Stimulated activated CD4-positive, alpha-beta T cell treated with anti-CD3 and anti-CD28 coated beads, Interleukin-15, amount 100 ng/mL, for 48 hours (primary cell): Measurements from ENCODE around the gene CACNA1H.

Experiments used
- DNase-seq, 2 donors: peaks; one replicate each; pipeline ENCODE4 v3.0.0-alpha.2; 2020; ENCODE audit warnings: low read depth in 2 of 2

The CACNA1H gene

DNA sequence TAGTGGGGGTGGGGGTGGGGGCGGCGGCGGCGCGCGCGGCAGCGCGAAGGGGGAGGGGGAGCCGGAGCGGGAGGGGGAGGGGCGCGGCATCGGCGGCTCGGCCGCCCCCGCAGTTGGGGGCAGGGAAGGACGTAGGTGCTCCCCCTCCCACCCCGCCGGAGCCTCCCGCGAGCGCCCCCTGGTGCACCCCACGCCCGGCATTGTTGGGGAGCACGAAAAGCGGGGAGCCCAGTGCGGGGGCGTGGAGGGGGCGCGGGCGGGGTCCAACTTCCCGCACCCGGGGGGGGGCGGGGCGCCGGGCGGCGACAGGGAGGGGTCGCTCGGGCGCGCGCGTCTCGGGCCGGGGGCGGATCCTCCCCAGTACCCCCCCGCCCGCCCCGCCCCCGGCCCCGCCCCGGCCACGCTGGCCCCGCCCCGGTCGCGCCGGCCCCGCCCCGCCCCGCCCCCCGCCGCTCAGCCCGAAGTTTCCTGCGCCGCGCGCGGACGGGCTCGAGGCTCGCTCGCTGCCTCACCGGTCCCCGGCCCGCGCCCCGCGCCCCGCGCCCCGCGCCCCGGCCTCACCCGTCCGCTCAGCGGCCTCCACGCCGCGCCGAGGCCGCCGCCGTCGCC is at the start of gene CACNA1H:
Gene CACNA1H, plus strand, starts transcription at position 456 of the 609 bp plus-strand sequence. CDS start 632 bp downstream, outside the sequence.
- DNase-seq: peak; percentile 13 to 33

GRCh38 chr16:1103636-1103980 is 49.3 kb upstream of the CACNA1H start:
- no peak for DNase-seq

DNA sequence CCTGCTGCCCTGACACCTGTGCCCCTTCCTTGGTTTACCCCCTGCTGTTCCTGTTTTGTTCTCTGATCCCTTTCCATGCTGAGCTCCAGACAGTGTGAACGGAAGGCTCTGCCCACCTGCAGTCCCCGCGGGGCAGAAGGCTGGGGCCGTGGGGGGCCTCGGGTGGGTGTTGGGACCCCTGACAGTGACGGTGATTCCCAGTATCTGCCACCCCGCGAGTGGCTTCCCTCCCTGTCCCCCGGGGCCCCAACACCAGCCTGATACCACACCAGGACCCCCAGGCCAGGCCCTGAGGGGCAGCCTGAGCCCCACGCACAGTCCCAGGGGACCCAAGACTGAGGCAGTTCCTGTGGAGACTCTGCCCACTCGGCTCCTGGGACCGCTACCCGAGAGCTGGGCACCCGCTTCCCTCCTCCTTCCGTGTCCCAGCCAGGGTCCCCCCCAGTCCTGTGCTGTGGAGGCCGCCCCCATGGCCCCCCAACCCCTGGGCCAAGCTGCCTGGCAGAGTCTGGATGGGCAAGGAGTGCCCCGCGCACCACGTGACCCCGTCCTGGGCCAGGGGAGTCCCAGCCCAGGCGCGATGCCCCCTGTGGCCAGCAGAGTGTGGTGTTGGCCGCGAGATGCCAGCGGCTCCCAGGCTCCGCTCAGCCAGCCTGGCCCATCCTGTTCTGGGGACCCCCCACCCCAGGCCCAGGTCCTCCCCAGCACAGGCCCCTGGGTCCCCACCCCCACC is 46.9 kb upstream of the CACNA1H start:
- DNase-seq: peak; percentile 21 to 41

DNA sequence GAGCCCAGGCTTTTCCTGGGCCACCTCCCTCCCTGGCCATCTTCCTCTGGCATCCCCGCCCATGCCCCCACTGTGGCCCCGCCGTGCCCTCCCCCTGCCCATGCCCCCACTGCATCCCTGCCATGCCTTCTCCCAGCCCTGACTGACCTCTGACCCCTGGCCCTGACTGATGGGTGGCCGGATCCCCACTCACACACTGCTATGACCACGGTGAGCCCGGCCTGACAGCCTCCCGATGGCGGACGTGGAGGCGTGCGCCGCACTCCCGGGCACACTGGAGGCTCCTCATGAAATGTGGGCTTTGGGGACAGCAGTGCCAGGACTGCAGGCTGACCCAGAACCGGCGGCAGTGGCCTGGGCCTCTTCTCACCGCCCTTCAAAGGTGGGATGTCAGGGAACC is 46.2 kb upstream of the CACNA1H start:
- DNase-seq: no peak

DNA sequence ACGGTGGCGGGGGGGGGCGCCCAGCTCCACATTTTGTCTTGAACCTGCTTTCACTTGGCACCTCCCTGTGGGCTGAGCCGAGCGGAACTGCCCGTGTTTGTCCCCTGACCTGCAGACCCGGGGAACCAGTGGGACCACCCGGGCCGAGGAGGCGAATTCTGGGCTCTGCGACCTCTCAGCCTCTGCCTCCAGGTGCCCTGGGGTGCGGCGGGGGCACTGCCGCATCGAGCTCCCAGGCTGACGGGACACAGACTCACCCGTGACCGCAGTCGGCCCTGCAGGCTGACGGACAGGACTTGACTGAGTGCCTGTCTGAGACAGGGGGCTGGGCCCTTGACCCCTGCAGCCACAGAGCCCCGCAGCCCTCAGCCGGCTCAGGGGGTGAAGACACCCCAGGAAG is 45.8 kb upstream of the CACNA1H start:
- no peak for DNase-seq

DNA sequence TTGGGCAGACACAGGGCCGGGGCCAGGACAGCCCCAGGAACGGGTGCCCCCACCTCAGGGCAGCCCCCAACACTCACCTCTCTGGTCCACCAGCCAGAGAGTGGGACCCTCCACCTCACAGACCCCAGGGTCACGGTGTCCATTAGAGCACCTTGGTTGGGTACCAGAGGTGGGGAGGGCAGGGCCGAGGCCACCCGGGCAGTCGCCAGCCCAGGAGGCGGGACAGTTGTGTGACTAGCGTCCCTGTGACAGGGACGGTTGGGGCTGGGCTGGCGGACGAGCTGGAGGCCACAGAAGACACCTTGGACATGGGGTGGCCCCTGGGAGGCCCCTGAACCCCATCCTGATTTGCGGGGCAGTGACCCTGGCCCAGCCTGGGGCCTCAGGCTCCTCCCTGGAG is 45.2 kb upstream of the CACNA1H start:
- no peak for DNase-seq

GRCh38 chr16:1108299-1109252 is 44.3 kb upstream of the CACNA1H start:
- no peak for DNase-seq

DNA sequence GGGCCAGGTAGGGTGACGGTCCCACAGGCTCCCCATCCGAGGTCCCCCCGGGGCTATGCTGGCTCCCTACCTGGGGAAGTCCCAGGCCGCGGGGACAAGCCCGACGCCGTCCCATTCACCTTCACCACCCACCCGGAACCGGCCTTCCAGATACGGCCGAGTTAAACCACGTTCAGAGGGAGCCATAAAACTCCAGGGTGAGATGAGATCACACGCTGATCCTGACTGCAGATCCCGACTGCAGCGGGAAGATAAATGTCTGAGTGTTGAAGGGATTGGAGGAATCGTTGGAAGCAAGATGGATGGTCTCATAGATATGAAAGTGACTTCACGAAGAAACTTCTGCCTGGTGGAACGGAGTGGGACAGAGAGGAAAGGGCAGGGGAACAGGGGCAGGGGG is 43.3 kb upstream of the CACNA1H start:
- DNase-seq: no peak

GRCh38 chr16:1112506-1113184 is 40.3 kb upstream of the CACNA1H start:
- DNase-seq: no peak

- no peak for DNase-seq
Observed at GRCh38 chr16:1113489-1113888, 39.4 kb upstream of the CACNA1H start.

GRCh38 chr16:1113889-1114526 is 38.9 kb upstream of the CACNA1H start:
- DNase-seq: no peak

GRCh38 chr16:1116693-1117077 is 36.2 kb upstream of the CACNA1H start:
- no peak for DNase-seq

- no peak for DNase-seq
Observed at GRCh38 chr16:1117176-1117900, 35.6 kb upstream of the CACNA1H start.

- DNase-seq: no peak
Observed at GRCh38 chr16:1117926-1118325, 35.0 kb upstream of the CACNA1H start.

DNA sequence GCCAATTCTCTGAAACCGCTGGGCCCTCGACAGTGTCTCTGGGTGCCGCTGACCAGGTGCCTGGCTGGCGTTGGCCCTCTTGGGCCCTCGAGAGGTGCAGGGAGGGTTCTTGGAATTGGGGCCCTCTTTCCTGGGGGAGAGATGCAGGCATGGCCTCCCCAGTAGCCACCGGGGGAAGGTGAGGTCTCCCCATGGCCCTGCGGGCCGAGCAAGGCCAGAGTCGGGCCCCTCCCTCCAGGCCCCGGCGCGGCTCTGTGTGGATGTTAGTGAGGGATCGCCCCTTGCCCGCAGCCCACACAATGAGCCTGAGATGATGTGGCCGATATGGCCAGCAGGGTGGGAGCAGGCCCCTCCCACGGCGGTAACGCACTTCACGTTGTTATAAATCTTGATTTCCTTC is 33.8 kb upstream of the CACNA1H start:
- DNase-seq: no peak

- DNase-seq: no peak
Observed at GRCh38 chr16:1119766-1120576, 32.9 kb upstream of the CACNA1H start.

DNA sequence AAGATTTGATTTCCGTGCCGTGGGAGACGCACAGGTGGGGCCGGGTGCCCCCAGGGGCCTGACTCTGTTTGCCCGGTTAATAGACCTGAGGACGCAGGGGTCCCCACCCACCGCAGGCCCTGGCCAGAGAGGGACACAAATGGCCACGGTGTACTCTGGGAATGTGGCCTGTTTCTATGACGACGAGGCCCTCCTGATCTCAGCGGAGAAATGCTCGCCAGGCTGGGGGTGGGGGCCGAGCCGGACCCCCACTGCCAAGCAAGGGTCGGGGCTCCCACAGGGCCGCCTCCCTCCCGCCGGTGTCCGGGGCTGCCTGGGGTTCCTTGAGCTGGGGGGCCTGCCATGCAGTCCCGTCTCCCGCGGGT is 32.3 kb upstream of the CACNA1H start:
- DNase-seq: no peak

- DNase-seq: no peak
Observed at GRCh38 chr16:1121009-1121408, 31.9 kb upstream of the CACNA1H start.

DNA sequence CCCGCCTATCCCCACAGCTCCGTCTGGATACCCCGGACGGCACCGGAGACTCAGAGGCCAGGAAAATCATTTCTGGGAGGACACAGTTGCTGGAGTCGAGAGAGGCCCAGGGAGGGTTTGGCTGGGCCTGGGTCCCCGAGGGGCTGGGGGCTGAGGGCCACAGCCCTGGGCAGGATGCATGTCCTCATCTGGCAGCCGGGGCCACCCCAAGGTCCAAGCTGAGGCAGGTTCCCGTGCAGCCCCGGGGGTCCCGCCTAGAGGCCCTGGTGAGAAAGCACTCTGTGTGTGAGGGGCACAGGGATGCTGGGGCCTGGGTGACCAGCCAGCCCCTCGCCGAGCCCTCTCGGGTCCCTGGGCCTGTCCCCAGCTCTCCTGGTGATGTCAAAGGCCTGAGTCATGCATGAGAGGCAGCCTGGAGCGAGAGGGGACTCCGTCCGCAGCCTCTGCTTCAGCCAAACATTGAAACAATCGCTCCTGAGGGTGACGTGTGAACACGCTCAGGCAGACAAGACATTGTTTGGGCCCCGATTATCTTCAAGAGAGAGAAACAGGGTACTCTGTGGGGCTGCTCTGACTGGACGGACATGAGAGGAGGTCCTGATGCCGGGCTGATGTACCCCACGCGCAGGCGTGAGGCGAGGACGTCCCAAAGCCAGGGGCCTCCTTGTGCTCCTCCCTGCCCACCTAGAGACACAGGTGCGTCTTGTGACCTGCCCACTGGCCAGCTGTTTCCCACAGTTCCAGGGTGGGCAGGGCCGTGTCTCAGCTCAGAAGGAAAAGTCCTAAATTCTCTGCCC is 31.1 kb upstream of the CACNA1H start:
- DNase-seq: no peak
